ENCODE data around the gene ETV3.
A peak's percentile ranks its signal among the peaks of the same experiment; 100 is the strongest.

Gene ETV3

DNA sequence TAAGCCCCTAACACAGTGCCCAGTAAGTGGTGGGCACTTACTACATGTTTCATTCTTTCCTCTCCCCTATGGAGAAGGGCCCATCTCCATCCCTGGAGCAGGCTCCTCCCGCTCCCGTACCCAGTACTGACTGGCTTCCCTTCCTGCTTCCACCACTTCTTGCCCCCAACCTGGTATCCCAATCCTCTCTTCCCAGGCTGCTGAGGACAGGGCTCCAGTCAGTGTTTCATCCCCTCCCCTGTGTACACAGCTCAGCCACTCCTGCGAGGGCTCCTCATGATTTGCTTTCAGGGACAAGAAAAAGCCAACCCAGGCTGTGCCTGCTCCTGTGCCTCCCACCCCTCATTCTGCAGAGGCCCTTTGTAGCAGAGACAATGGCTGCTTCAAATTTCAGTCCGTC lies 20.8 kb upstream of the ETV3 start:
- no peak for DNase-seq

DNA sequence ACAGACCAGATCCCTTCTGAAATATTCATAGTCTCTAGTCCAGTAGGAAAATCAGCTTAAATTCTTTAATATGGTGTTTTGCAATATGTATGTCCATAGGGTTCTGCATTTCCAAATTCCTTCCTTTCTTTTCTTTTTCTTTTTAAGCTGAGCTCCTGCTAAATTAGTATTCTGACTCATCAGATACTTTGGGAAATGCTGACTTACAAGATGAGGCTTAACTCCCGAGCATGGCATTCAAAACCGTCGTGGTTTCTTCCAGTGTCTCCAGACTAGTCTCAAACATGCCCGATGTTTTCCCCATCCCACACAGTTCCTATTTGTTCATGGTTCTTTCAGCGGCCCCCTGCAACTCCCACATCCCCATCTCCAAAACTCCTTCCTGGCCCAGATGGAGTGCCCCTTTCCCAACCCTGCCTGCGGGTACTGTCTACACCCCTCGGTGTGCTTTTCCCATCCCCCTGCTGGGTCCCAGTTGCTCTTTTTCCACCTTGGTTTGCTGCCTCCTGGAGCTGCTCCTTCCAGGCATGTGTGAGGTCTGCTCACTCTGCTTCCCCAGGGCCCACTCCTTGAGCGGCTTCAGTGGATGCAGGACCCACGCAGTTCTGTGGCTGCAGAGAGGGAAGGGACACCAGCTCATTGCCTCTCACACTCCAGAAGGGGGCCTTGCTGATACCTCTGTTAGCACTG lies 19.5 kb upstream of the ETV3 start:
- no peak for DNase-seq

DNA sequence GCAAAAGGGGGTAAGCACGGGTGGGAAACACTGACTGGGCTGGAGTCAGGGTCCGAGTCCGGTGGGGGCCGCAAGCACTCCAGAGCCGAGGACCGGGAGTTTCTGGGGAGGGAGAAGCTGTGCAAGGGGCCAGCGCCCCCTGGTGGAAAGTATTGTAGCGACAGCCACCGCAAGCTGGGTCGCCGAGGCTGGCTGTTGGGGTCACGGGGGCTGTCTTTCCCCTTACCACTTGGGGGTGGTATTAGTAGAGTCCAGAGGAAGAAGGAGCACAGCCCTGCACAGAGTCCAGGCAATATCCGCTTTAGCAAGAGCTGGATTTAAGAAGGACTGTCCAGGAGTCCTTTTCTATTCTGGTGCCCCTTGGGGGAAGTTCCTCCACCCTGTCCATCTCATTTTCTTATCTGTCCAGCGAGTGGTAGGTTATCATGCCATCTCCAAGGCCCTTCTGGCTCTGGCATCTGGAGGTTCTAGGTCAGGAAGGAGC lies 17.9 kb upstream of the ETV3 start:
- DNase-seq: peak; percentile 31

- DNase-seq: no peak
These were observed 17.5 kb upstream of the ETV3 start for GRCh38 chr1:157155658-157156057.

DNA sequence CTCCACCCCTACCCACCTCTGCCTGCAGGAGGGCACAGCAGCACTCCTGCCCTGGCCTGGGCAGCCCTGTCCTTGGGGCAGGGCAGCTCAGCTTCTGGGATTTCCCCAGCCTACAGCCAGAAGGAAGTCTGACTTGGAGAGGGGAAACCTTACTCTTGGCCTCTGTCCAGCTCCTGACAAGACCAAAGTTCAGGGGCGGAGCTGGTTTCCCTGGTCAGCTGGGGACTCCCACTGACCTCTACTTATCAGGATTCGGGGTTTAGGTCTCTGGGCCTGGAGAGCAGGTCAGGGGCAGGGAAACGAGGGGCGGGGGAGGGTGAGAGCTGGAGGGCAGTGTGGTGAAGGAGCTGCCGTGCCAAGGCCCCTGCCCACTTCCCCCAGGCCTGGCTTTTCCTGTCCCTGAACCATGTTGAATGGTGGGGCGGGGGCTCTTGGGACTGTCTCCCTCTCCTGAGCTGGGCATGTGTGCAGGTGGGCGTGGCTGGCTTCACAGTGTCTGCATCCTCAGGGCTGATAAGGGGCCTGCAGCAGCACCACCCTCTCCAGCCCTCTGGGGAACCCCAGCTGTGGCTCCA lies 16.8 kb upstream of the ETV3 start:
- no peak for DNase-seq

DNA sequence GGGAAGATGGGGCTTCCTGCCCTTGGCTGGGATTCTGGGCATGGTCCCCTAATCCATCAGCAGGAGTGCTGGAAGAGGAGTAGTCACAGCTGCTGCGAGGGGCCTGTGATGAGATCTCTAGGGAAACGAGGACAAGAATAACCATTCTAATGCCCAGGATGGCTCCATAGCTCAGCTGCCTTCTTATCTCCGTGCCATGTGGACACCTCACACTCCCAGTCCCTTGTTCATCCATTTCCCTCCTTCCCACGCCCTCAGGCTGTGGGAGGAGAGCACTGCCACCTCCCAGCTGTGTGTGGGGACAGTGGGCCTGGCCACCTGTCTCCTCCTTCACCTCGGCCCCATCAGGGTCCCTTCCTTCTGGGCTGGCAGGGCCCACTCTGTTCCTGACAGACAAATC lies 16.1 kb upstream of the ETV3 start:
- DNase-seq: no peak

- DNase-seq: no peak
These were observed 15.6 kb upstream of the ETV3 start for GRCh38 chr1:157153746-157154145.

DNA sequence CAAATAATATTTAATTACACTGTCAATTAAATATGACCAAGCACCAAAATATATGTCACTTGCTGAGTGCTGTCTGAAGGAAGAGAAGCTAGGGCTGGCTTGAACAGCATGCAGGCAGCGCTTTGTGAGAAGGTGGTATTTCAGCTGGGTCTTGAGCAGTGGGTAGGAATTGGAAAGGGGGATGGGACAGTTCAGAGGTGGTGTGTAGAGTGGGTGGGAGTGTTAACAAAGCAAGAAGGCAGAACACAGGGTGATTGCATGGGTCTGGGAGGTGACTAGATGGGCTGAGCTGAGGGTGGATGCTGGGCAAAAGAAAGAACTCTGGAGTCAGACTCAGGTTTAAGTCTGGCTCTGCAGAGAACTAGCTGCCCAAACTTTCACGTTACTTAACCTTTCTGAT lies 14.3 kb upstream of the ETV3 start:
- DNase-seq: no peak

DNA sequence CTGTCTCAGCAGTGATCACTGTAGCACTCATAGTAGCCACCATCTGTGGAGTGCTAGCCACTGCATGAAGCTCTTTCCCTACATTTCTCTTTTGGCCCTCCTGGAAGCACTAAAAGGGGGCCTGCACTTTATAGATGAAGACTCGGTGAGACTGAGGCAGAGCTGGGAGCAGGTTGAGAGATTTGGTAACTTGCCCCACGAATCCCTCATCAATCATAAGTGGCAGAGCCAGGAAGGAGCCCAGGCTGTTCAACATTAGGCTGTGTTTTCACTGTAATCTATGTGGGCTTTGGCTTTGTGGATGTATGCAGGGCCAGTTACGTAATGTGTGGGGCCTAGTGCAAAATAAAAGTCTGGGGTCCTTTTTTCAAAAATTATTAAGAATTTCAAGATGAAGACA lies 13.3 kb upstream of the ETV3 start:
- no peak for DNase-seq

DNA sequence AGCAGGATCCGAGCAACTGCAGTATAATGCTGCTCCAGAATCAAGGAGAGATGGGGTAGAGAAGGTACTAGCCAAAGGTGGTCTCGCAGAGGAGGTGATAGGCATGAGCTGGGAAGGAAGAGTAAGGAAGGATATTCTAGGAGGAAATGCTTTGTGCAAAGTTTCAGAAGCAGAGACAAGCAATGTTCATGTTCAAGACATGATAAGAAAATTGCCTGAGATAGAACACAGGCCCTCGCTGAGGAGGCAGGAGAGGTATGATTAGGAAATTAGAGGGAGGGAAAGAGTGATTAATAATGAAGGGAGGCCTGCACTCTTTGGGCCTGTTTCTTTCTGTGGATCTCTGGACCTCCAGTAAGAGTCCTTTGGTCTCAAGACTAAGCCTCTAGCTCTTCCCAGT lies 12.9 kb upstream of the ETV3 start:
- DNase-seq: no peak

GRCh38 chr1:157150631-157151030 lies 12.4 kb upstream of the ETV3 start:
- no peak for DNase-seq

- DNase-seq: no peak
These were observed 9.9 kb upstream of the ETV3 start for GRCh38 chr1:157147906-157148700.

- no peak for DNase-seq
These were observed 8.8 kb upstream of the ETV3 start for GRCh38 chr1:157147037-157147436.

- DNase-seq: no peak
These were observed 8.0 kb upstream of the ETV3 start for GRCh38 chr1:157146244-157146643.

DNA sequence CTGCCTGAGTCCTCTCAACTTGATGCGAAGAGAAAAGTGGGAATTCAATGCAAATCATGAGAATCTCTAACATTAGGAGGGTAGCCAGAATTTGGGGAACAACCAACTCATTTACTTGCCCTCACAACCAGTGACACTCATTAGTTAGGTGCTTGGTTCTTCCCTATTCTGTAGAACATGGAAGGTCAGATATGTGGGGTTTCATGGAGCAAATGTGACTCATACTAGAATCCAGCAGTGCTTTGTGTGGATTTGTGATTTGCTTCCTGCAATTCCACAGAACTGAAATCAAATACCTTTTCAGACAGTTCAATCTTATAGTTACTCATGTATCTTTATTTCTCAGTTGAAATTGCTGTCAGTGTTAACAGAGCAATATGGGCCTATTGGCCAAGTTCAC lies 6.9 kb upstream of the ETV3 start:
- DNase-seq: no peak

DNA sequence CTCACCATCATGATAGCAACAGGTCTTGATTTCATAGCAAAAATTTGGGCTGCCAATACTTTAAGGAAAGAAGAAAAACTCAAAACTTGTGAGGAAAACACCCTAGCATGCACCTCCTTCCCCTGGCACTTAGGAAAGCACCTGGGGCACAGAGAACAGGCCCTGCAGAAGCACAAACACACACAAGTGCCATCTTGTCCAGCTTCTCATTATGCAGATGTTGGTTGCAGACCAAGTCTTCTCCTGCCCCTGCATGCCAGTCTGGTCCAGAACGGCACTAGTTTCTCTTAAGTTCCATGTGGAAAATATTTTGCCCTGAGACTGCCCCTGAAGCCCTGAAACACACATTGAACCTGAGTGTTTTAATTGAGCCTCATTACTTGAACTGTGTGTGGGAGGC lies 6.3 kb upstream of the ETV3 start:
- DNase-seq: no peak

- DNase-seq: no peak
These were observed 4.7 kb upstream of the ETV3 start for GRCh38 chr1:157142765-157143423.

- DNase-seq: no peak
These were observed 4.0 kb upstream of the ETV3 start for GRCh38 chr1:157142201-157142600.

GRCh38 chr1:157141212-157141855 lies 3.1 kb upstream of the ETV3 start:
- no peak for DNase-seq

GRCh38 chr1:157140063-157140588 lies 1.9 kb upstream of the ETV3 start:
- no peak for DNase-seq

GRCh38 chr1:157139052-157139715 lies 989 bp upstream of the ETV3 start:
- DNase-seq: no peak
